Stimulated activated memory B cell treated with anti-CD40 and anti-IgM and Interleukin-4, amounts not matched to agents 10 μg/mL and 1 μg/mL and 100 μg/mL, for 72 hours (primary cell): ENCODE data around the gene ETV3L.
"Not testable (repeated sequence)": the region's sequence is repeated elsewhere in the genome, so short reads cannot be mapped to it uniquely, and the experiment has no call there.

Experiments
- ATAC-seq: fragments of 150-1000 bp; cut with Tn5 transposase; 2 replicates; pipeline ENCODE4 v1.10.0; 2021
- H3K27ac Mint-ChIP-seq: one replicate; pipeline ENCODE4 v1.8.0; 2022; ENCODE audit warnings: mild to moderate bottlenecking, mixed read lengths
- H3K27me3 Mint-ChIP-seq: one replicate; pipeline ENCODE4 v1.8.0; 2022; ENCODE audit warnings: mixed read lengths
- H3K36me3 Mint-ChIP-seq: one replicate; pipeline ENCODE4 v1.8.0; 2022; ENCODE audit warnings: mixed read lengths
- H3K4me1 Mint-ChIP-seq: one replicate; pipeline ENCODE4 v1.8.0; 2022; ENCODE audit warnings: mixed read lengths
- H3K4me3 Mint-ChIP-seq: one replicate; pipeline ENCODE4 v1.8.0; 2022; ENCODE audit warnings: mild to moderate bottlenecking, moderate library complexity, mixed read lengths
- H3K9me3 Mint-ChIP-seq: one replicate; pipeline ENCODE4 v1.8.0; 2022; ENCODE audit warnings: mixed read lengths

The ETV3L gene

DNA sequence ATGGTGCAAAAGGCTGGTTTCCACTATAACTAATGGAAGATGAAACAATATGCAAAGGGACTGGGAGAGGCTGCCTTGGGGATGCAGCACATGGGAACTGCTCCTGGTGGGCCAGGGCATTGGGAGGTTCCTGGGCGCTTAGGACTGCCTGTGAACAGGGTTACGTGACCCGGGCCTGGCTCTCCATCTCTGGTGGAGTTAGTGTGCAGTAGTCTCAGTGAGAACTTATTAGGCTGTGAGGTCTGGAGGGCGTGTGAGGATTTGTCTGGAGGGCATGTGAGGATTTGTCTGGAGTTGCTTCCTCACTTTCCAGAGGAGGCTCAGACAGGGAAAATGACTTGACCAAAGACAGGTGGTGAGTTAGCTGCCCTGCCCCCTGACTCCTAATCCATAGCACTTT, 1.5 kb upstream of the ETV3L start:
- Mint-ChIP-seq H3K4me1 (peaks cover 16% of the 10 kb centered on the region), H3K9me3 (no peaks in the 10 kb centered on the region), H3K27me3 (peaks cover 16% of the 10 kb centered on the region), H3K36me3 (no peaks in the 10 kb centered on the region), H3K4me3 (no peak overlapping the region), H3K27ac (no peak overlapping the region)
- no peak for ATAC-seq

GRCh38 chr1:157098987-157099632, 498 bp downstream of the ETV3L start:
- H3K36me3 Mint-ChIP-seq, H3K4me1 Mint-ChIP-seq, H3K4me3 Mint-ChIP-seq, H3K27me3 Mint-ChIP-seq, H3K9me3 Mint-ChIP-seq, ATAC-seq, H3K27ac Mint-ChIP-seq: not testable (repeated sequence)

GRCh38 chr1:157098519-157098918, 1.1 kb downstream of the ETV3L start:
- Mint-ChIP-seq H3K36me3 (no peaks in the 10 kb centered on the region), H3K4me3 (no peak overlapping the region), H3K27me3 (peaks cover 8% of the 10 kb centered on the region), H3K27ac (no peak overlapping the region), H3K9me3 (no peaks in the 10 kb centered on the region), H3K4me1 (peaks cover 7% of the 10 kb centered on the region)
- ATAC-seq = no peak

DNA sequence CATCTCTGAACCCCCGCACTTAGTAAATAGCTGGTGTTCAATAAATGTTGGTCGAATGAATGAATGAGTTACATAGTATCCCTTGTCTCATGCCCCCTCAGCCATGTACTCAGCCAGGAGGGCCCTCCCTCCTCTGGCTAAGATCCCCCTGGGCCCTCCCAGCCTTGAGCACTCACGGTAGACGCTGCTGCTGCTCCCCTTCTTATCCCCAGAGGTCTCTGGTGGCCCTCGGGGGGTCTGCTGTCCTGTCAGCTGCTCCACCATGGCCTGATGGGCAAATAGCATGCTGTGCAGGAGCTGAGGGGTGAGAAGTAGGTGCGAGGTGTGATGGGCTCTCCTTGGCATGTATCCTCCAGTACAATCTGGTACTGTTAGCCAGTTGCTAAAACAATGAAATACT, 1.9 kb downstream of the ETV3L start:
- no peak for ATAC-seq
- Mint-ChIP-seq H3K4me3 (no peak overlapping the region), H3K27ac (no peak overlapping the region), H3K36me3 (no peaks in the 10 kb centered on the region), H3K4me1 (peaks cover 7% of the 10 kb centered on the region), H3K9me3 (no peaks in the 10 kb centered on the region), H3K27me3 (peaks cover 6% of the 10 kb centered on the region)

DNA sequence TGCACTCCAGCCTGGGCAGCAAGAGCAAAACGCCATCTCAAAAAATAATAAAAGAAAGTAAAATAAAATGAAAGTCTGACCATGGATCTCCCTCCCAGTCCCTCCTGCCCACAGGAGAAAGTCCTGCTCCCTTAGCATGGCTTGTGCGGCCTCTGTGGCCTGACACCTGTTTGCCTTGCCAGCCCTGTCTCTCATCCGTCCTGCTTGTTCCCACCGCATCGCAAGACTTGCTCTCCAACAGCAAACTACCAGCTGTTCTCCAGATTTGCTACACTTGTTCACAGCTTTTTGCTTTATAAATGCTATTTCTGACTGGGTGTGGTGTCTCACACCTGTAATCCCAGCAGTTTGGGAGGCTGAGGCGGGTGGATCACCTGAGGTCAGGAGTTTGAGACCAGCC, 2.7 kb downstream of the ETV3L start:
- H3K4me3 Mint-ChIP-seq = no peak overlapping the region
- no peaks in the 10 kb centered on the region for H3K9me3 Mint-ChIP-seq
- H3K27ac Mint-ChIP-seq = no peak overlapping the region
- H3K27me3 Mint-ChIP-seq = peaks cover 5% of the 10 kb centered on the region
- peaks cover 7% of the 10 kb centered on the region for H3K4me1 Mint-ChIP-seq
- H3K36me3 Mint-ChIP-seq = no peaks in the 10 kb centered on the region
- no peak for ATAC-seq

DNA sequence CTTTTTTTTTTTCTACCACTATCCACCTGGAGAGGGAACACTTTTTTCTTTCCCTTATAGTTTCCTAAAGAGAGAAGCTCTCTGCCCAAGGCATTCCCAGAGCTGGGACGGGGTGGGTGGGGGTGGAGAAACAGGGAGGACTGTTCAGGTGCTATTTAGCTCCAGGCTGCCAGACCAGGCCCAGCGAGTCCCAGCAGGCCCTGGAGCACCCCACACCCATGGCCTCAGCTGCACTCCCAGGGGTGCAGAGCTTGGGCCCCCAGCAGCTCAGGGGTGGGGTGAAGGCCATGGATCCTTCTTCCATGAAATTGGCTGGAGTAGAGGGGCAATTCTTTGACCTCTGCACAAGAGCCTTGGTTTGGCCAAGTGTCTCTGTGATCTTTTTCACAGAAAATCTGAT, 4.1 kb downstream of the ETV3L start:
- no peak for ATAC-seq
- Mint-ChIP-seq H3K4me3 (no peak overlapping the region), H3K27ac (no peak overlapping the region)

DNA sequence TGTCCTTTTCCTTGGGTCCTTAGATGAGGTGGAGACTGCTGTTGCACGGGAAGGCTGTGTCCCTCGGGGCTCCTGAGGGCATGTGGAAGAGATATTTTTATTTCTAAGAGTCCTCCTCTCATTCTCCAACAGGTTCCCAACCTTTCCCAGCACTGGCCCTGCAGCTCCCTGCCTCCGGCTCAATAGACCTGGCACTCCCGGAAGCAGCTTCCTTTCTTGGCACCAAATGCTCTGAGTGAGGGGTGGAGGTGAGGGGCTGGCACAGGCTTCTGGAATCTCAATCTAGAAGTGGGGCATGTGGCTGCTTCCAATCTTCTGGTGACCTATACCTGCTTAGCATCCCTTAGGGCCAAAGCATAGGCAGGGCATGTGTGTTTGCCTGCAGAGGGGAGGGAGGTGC, 4.5 kb downstream of the ETV3L start:
- Mint-ChIP-seq H3K27ac (no peak overlapping the region), H3K9me3 (no peaks in the 10 kb centered on the region), H3K4me3 (no peak overlapping the region), H3K27me3 (peaks cover 14% of the 10 kb centered on the region), H3K4me1 (peaks cover 7% of the 10 kb centered on the region), H3K36me3 (no peaks in the 10 kb centered on the region)
- no peak for ATAC-seq

More for the DNA sequence above, 4.1 kb downstream of the ETV3L start:
- Mint-ChIP-seq H3K9me3 (no peaks in the 10 kb centered on the region), H3K36me3 (no peaks in the 10 kb centered on the region), H3K4me1 (peaks cover 7% of the 10 kb centered on the region), H3K27me3 (peaks cover 10% of the 10 kb centered on the region)

- Mint-ChIP-seq H3K27ac (no peak overlapping the region), H3K4me3 (no peak overlapping the region), H3K36me3 (no peaks in the 10 kb centered on the region), H3K9me3 (no peaks in the 10 kb centered on the region), H3K4me1 (no peaks in the 10 kb centered on the region), H3K27me3 (peaks cover 19% of the 10 kb centered on the region)
- no peak for ATAC-seq
These were observed 6.8 kb downstream of the ETV3L start for GRCh38 chr1:157092831-157093230.

GRCh38 chr1:157091668-157092273, 7.8 kb downstream of the ETV3L start:
- Mint-ChIP-seq H3K27ac (no peak overlapping the region), H3K36me3 (no peaks in the 10 kb centered on the region), H3K4me1 (no peaks in the 10 kb centered on the region), H3K27me3 (peaks cover 19% of the 10 kb centered on the region), H3K4me3 (no peak overlapping the region), H3K9me3 (no peaks in the 10 kb centered on the region)
- no peak for ATAC-seq

- Mint-ChIP-seq H3K9me3 (no peaks in the 10 kb centered on the region), H3K4me1 (no peaks in the 10 kb centered on the region), H3K36me3 (no peaks in the 10 kb centered on the region), H3K27me3 (peaks cover 19% of the 10 kb centered on the region), H3K27ac (no peak overlapping the region), H3K4me3 (no peak overlapping the region)
- no peak for ATAC-seq
These were observed 8.4 kb downstream of the ETV3L start for GRCh38 chr1:157091186-157091585.

GRCh38 chr1:157090771-157091170, 8.8 kb downstream of the ETV3L start:
- H3K4me1 Mint-ChIP-seq = no peaks in the 10 kb centered on the region
- H3K4me3 Mint-ChIP-seq = no peak overlapping the region
- H3K9me3 Mint-ChIP-seq = no peaks in the 10 kb centered on the region
- H3K27me3 Mint-ChIP-seq = peaks cover 19% of the 10 kb centered on the region
- no peak overlapping the region for H3K27ac Mint-ChIP-seq
- ATAC-seq = no peak
- H3K36me3 Mint-ChIP-seq = no peaks in the 10 kb centered on the region

DNA sequence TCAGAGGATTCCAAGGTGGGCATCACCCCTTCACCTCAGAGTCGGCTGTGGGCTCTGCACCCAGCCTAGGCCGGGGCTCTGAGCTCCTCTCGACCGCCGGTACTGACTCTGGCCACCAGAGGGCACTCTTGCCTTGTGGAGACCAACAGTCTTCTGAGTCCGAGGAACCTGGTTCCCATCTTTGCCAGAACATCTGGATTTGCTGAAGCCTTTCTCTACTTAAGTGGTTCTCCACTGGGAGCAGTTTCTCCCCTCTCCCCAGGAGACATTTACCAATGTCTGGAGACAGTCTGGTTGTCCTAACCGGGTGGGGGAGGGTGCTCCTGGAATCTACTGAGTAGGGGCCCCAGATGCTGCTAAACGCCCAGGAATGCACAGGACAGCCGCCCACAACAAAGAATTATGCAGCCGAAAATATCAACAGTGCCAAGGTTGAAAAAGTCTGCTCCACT, 9.4 kb downstream of the ETV3L start:
- ATAC-seq = peak; percentile 71
- Mint-ChIP-seq H3K9me3 (no peaks in the 10 kb centered on the region), H3K4me1 (no peaks in the 10 kb centered on the region), H3K27me3 (peaks cover 19% of the 10 kb centered on the region), H3K4me3 (no peak overlapping the region), H3K36me3 (no peaks in the 10 kb centered on the region), H3K27ac (no peak overlapping the region)

DNA sequence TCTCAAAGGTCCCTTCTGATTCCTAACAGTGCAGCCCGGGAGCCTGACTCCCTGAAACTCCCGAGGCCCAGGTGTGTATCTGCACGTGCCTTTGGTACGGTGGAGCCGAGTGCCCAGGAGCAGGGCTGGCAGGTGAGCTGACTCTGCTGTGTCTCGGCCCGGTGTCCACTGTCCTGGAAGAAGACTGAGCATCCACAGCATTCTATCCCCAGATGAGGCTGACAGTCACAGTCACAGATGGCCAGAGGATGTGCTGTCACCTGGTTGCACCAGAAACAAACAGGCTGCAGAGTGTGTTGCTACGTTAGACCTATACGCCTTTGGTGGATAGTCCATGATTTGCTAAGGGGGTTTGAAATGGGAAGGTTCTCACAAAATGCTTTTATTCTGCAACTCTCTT, 9.8 kb downstream of the ETV3L start:
- Mint-ChIP-seq H3K27me3 (peaks cover 19% of the 10 kb centered on the region), H3K4me3 (no peak overlapping the region), H3K9me3 (no peaks in the 10 kb centered on the region), H3K27ac (no peak overlapping the region), H3K4me1 (no peaks in the 10 kb centered on the region), H3K36me3 (no peaks in the 10 kb centered on the region)
- ATAC-seq = no peak

DNA sequence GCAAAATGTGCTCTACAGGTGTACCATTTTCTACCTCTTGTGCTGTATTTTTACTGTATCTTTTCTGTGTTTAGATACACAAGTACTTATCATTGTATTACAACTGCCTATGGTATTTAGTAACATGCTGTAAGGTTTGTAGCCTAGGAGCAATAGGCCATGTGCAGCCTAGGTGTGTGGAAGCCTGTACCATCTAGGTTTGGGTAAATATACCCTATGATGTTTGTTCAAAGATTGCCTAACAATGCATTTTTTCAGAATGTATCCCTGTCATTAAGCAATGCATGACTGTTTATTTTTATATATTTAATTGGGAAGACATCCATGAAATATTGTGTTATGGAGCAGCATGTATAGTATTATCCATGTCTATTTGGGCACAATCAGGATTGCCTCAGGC, 11.0 kb downstream of the ETV3L start:
- H3K27ac Mint-ChIP-seq = no peak overlapping the region
- no peaks in the 10 kb centered on the region for H3K36me3 Mint-ChIP-seq
- peaks cover 19% of the 10 kb centered on the region for H3K27me3 Mint-ChIP-seq
- no peaks in the 10 kb centered on the region for H3K4me1 Mint-ChIP-seq
- no peaks in the 10 kb centered on the region for H3K9me3 Mint-ChIP-seq
- no peak overlapping the region for H3K4me3 Mint-ChIP-seq
- no peak for ATAC-seq

DNA sequence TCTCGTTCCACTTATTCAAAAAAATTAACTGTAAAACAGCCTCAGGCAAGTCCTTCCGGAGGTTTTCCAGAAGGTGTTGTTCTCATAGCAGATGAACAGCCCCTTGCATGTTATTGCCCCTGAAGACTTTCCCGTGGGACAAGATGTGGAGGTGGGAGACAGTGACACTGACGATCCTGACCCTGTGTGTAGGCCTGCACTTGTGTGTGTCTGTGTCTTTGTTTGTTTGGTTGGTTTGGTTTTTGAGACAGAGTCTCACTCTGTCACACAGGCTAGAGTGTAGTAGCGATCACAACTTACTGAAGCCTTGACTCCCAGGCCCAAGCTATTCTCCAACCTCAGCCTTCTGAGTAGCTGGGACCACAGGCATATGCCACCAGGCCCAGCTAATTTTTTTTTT, 12.6 kb downstream of the ETV3L start:
- no peak for ATAC-seq
- H3K27me3 Mint-ChIP-seq = peaks cover 27% of the 10 kb centered on the region
- H3K9me3 Mint-ChIP-seq = no peaks in the 10 kb centered on the region
- H3K27ac Mint-ChIP-seq = no peak overlapping the region
- no peak overlapping the region for H3K4me3 Mint-ChIP-seq
- no peaks in the 10 kb centered on the region for H3K4me1 Mint-ChIP-seq
- no peaks in the 10 kb centered on the region for H3K36me3 Mint-ChIP-seq

GRCh38 chr1:157086299-157086698, 13.3 kb downstream of the ETV3L start:
- H3K27ac Mint-ChIP-seq = no peak overlapping the region
- no peak for ATAC-seq
- no peaks in the 10 kb centered on the region for H3K36me3 Mint-ChIP-seq
- no peak overlapping the region for H3K4me3 Mint-ChIP-seq
- no peaks in the 10 kb centered on the region for H3K9me3 Mint-ChIP-seq
- H3K4me1 Mint-ChIP-seq = no peaks in the 10 kb centered on the region
- peaks cover 20% of the 10 kb centered on the region for H3K27me3 Mint-ChIP-seq
